Measurements from ENCODE around the gene SLC22A16. TPM values are rescaled to one million over a fixed set of nuclear protein-coding genes. Genes with fewer than 3 reads are reported as not detected.

Gene SLC22A16
- total and polyA plus RNA-seq, 2 of the 13 experiments (the other 11 are each of a cell fraction or from before 2014, with no cell fraction given) = 0.04 TPM; not detected in 1

- ChIA-PET CTCF (ENCODE audit: low intra/inter-chr PET ratio, low total read pairs) (interaction anchor here (0.8 to 3.4 kb wide), 4 partner anchors 86 to 684 kb away, joined by 6 to 23 read pairs (median 8); partner anchors contain the start of gene WASF1), POLR2A (no interaction called here)
- Histone ChIP-seq H3K4me2 (ENCODE audit: low read depth, low read length) (no peak overlapping the region; the same call in 1 of the 2 replicates), H3K9ac (ENCODE audit: insufficient read depth, low read depth, low read length) (no peak overlapping the region), H3K9me3 (ENCODE audit: low read length) (no peaks in the 10 kb centered on the region), H3K27me3 (ENCODE audit: control insufficient read depth in 1 of 2, insufficient read depth in 2 of 2, low read length in 2 of 2) (no peaks in the 10 kb centered on the region), H3K4me3 (replicated peaks in 1 of 3; ENCODE audit: insufficient read depth in 1 of 3, low read depth in 2 of 3, low read length in 3 of 3) (no peak overlapping the region), H3K27ac (ENCODE audit: extremely low read length, insufficient read depth, low read length) (no peak overlapping the region), H4K20me1 (ENCODE audit: insufficient read depth, low read length) (no peaks in the 10 kb centered on the region), H2AFZ (ENCODE audit: low read length) (no peak overlapping the region), H3K4me1 (ENCODE audit: insufficient read depth, low read length) (peaks cover 46% of the 10 kb centered on the region), H3K79me2 (ENCODE audit: insufficient read depth, low read length) (no peaks in the 10 kb centered on the region), H3K36me3 (replicated peaks in 1 of 2; ENCODE audit: control insufficient read depth in 1 of 2, insufficient read depth in 2 of 2, low read length in 2 of 2) (no peaks in the 10 kb centered on the region)
- intact Hi-C loops (cut with micrococcal nuclease; ENCODE audit: unreplicated experiment) (loop anchor here (1.0 to 5.0 kb wide), 5 partner anchors 87 to 685 kb away; no protein-coding TSS in a partner anchor), in situ Hi-C loops (cut with HindIII; ENCODE audit: extremely low pct_ligation_motif_present, low pct_unique_long_range_greater_than_20kb) (loop anchor here (10.0 to 25.0 kb wide), 4 partner anchors 215 to 853 kb away; partner anchors contain the start of gene WASF1)
- 64% methylated on average over 4 of the region's 4 CpGs for WGBS (ENCODE audit: low lambda C conversion rate)
- DNase-seq (ENCODE audit: low spot score) (no peak), FAIRE-seq (no peak), ATAC-seq (no peak)
- TF ChIP-seq PRPF4 (IDR thresholded peaks at IDR 0.05; ENCODE audit: low read depth, low read length, poor library complexity, severe bottlenecking) (no peak), HDAC6 (IDR thresholded peaks at IDR 0.05; ENCODE audit: low read depth, low read length) (no peak), ZBTB26 (CRISPR knock-in tag; IDR thresholded peaks at IDR 0.05; ENCODE audit: borderline replicate concordance) (peak; percentile 85; the same call in 1 of the 2 replicates), GABPB1 (CRISPR knock-in tag; IDR thresholded peaks at IDR 0.05) (no peak)
- TF ChIP-seq, protein P1, sequence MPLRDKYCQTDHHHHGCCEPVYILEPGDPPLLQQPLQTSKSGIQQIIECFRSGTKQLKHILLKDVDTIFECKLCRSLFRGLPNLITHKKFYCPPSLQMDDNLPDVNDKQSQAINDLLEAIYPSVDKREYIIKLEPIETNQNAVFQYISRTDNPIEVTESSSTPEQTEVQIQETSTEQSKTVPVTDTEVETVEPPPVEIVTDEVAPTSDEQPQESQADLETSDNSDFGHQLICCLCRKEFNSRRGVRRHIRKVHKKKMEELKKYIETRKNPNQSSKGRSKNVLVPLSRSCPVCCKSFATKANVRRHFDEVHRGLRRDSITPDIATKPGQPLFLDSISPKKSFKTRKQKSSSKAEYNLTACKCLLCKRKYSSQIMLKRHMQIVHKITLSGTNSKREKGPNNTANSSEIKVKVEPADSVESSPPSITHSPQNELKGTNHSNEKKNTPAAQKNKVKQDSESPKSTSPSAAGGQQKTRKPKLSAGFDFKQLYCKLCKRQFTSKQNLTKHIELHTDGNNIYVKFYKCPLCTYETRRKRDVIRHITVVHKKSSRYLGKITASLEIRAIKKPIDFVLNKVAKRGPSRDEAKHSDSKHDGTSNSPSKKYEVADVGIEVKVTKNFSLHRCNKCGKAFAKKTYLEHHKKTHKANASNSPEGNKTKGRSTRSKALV (CRISPR knock-in tag; IDR thresholded peaks at IDR 0.05) = no peak
- BruUV-seq (replicated peaks) = no TSS peak
Observed at GRCh38 chr6:110389689-110390382, 86.6 kb downstream of the SLC22A16 start.

Data from HepG2 (cell line).